Keratinocyte (primary cell): ENCODE measurements around the gene SEC14L5.

Source experiments
- CTCF ChIP-seq, 3 experiments: IDR thresholded peaks in 1 of 3; conservative IDR thresholded peaks in 1 of 3; optimal IDR thresholded peaks in 1 of 3; 2 replicates in 2 of 3; 3 replicates in 1 of 3; pipeline versions ENCODE3 to v1.5.1; 2011; ENCODE audit warnings: low read length in 3 of 3, mild to moderate bottlenecking in 3 of 3, moderate library complexity in 2 of 3, control low read depth in 1 of 3, inconsistent platforms in 1 of 3; ENCODE audit not compliant: insufficient read depth in 2 of 3; ENCODE audit errors: extremely low read depth in 1 of 3
- EZH2 ChIP-seq: IDR thresholded peaks from one replicate; pipeline ENCODE4 v1.6.1; 2012; ENCODE audit warnings: inconsistent platforms, mild to moderate bottlenecking, low read length, moderate library complexity

DNA sequence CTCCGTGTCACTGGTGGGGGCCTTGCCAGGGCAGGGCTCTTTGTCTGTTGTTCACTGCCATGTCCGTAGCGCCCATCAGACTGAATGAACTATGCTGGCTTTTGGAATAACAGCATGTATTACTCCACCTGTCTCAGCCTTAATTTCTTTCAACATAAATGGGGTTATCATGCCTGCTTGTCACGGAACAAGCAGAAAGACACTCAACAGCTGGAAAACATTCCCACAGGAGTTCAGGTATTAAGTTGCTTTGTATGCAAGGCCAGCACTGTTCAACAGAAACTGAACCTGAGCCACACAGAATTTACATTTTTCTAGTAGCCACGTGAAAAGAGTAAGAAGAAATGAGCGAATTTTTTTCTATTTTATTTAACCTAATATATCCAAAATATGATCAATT is 34.3 kb upstream of the SEC14L5 start:
- no peak for TF ChIP-seq CTCF (optimal IDR thresholded peaks at IDR 0.05 in 1 of 3, IDR thresholded peaks at IDR 0.05 in 1 of 3, conservative IDR thresholded peaks at IDR 0.05 in 1 of 3; ENCODE audit: extremely low read depth in 1 of 3, insufficient read depth in 2 of 3, low read length in 3 of 3)
- no peak for TF ChIP-seq EZH2
